ENCODE data around the gene S100A12.

The S100A12 gene

GRCh38 chr1:153380711-153381110 is 5.3 kb upstream of the S100A12 start:
- H3K27ac ChIP-seq (ENCODE audit: low read length): no peak overlapping the region
- H3K4me3 ChIP-seq (ENCODE audit: low read length): no peak overlapping the region
- H3K27me3 ChIP-seq (ENCODE audit: insufficient read depth, low read length): no peaks in the 10 kb centered on the region
- H3K36me3 ChIP-seq (ENCODE audit: insufficient read depth, low read depth, low read length): no peaks in the 10 kb centered on the region
- no peaks in the 10 kb centered on the region for H3K4me1 ChIP-seq (ENCODE audit: insufficient read depth, low read length)
- no peak overlapping the region for H3K9ac ChIP-seq (ENCODE audit: low read depth, low read length)
- H3K9me3 ChIP-seq (ENCODE audit: insufficient read depth, low read depth, low read length): no peaks in the 10 kb centered on the region

- Histone ChIP-seq H3K4me1 (ENCODE audit: insufficient read depth, low read length) (no peaks in the 10 kb centered on the region), H3K27ac (ENCODE audit: low read length) (no peak overlapping the region), H3K9me3 (ENCODE audit: insufficient read depth, low read depth, low read length) (no peaks in the 10 kb centered on the region), H3K27me3 (ENCODE audit: insufficient read depth, low read length) (no peaks in the 10 kb centered on the region), H3K9ac (ENCODE audit: low read depth, low read length) (no peak overlapping the region), H3K4me3 (ENCODE audit: low read length) (no peak overlapping the region), H3K36me3 (ENCODE audit: insufficient read depth, low read depth, low read length) (no peaks in the 10 kb centered on the region)
Observed at GRCh38 chr1:153379591-153379990, 4.2 kb upstream of the S100A12 start.

- H3K4me3 ChIP-seq (ENCODE audit: low read length): no peak overlapping the region
- no peaks in the 10 kb centered on the region for H3K9me3 ChIP-seq (ENCODE audit: insufficient read depth, low read depth, low read length)
- no peaks in the 10 kb centered on the region for H3K4me1 ChIP-seq (ENCODE audit: insufficient read depth, low read length)
- H3K27ac ChIP-seq (ENCODE audit: low read length): no peak overlapping the region
- H3K27me3 ChIP-seq (ENCODE audit: insufficient read depth, low read length): no peaks in the 10 kb centered on the region
- H3K9ac ChIP-seq (ENCODE audit: low read depth, low read length): no peak overlapping the region
- H3K36me3 ChIP-seq (ENCODE audit: insufficient read depth, low read depth, low read length): no peaks in the 10 kb centered on the region
Observed at GRCh38 chr1:153374071-153374470, 1.4 kb downstream of the S100A12 start.

DNA sequence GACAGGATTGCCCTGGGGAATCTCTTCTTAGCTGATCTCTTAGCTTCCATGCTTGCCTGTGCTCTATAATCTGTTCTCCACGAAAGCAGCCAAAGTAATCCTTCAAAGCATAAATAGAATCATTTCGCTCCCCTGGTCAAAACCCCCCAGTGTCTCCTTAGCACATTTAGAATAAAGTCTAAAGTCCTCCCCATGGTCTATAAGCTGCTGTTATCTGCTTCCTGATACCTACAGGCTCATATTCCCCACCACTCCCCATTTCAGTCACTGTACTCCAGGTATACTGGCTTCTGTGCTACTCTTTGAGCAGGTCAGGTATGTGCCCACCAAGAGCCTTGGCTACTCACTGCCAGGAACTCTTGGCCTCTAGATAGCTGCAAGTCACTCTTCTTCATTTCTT is 2.9 kb downstream of the S100A12 start:
- no peaks in the 10 kb centered on the region for H3K9me3 ChIP-seq (ENCODE audit: insufficient read depth, low read depth, low read length)
- H3K9ac ChIP-seq (ENCODE audit: low read depth, low read length): no peak overlapping the region

DNA sequence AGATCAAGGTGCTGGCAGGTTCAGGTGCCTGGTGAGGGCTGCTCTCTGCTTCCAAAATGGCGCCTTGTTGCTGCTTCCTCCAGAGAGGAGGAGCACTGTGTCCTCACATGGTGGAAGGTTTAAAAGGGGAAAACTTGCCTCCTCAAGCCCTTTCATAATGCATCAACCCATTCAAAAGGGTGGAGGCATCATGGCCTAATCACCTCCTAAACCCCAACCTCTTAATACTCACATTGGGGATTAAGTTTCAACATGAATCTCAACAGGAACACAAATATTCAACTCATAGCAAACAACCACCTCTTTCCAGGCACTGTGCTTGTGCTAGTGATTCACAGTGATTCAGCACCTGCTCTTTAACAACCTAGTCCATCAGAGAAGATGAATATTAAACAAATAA is 4.2 kb downstream of the S100A12 start:
- no peaks in the 10 kb centered on the region for H3K27me3 ChIP-seq (ENCODE audit: insufficient read depth, low read length)
- H3K36me3 ChIP-seq (ENCODE audit: insufficient read depth, low read depth, low read length): no peaks in the 10 kb centered on the region
- H3K4me3 ChIP-seq (ENCODE audit: low read length): no peak overlapping the region
- H3K4me1 ChIP-seq (ENCODE audit: insufficient read depth, low read length): no peaks in the 10 kb centered on the region
- no peak overlapping the region for H3K9ac ChIP-seq (ENCODE audit: low read depth, low read length)
- H3K9me3 ChIP-seq (ENCODE audit: insufficient read depth, low read depth, low read length): no peaks in the 10 kb centered on the region
- H3K27ac ChIP-seq (ENCODE audit: low read length): no peak overlapping the region

More for the DNA sequence above, 2.9 kb downstream of the S100A12 start:
- Histone ChIP-seq H3K36me3 (ENCODE audit: insufficient read depth, low read depth, low read length) (no peaks in the 10 kb centered on the region), H3K4me3 (ENCODE audit: low read length) (no peak overlapping the region), H3K27ac (ENCODE audit: low read length) (no peak overlapping the region), H3K27me3 (ENCODE audit: insufficient read depth, low read length) (no peaks in the 10 kb centered on the region), H3K4me1 (ENCODE audit: insufficient read depth, low read length) (no peaks in the 10 kb centered on the region)

GRCh38 chr1:153370146-153370545 is 5.3 kb downstream of the S100A12 start:
- no peaks in the 10 kb centered on the region for H3K27me3 ChIP-seq (ENCODE audit: insufficient read depth, low read length)
- no peak overlapping the region for H3K9ac ChIP-seq (ENCODE audit: low read depth, low read length)

DNA sequence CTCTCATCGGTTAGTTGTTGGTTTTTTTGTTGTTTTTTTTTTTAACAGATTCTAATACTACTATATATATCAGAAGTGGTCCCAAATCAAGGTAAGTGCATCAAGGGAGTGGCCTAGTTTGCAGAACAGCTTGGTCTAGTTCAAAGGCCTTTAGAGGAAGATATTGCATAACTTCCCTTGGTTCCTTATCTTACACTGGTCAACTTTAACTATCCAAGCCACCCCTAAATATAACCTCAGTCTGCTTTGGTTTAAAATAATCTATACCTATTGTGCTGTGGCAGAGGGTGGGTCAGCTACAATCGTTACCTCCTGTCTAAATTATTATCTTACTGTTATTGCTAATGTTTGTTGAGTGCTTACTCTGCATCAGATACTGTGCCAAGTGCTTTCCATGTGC is 6.9 kb downstream of the S100A12 start:
- Histone ChIP-seq H3K27me3 (ENCODE audit: insufficient read depth, low read length) (no peaks in the 10 kb centered on the region), H3K36me3 (ENCODE audit: insufficient read depth, low read depth, low read length) (no peaks in the 10 kb centered on the region), H3K4me3 (ENCODE audit: low read length) (no peak overlapping the region), H3K9me3 (ENCODE audit: insufficient read depth, low read depth, low read length) (no peaks in the 10 kb centered on the region), H3K9ac (ENCODE audit: low read depth, low read length) (no peak overlapping the region), H3K4me1 (ENCODE audit: insufficient read depth, low read length) (no peaks in the 10 kb centered on the region), H3K27ac (ENCODE audit: low read length) (no peak overlapping the region)

More at GRCh38 chr1:153370146-153370545, 5.3 kb downstream of the S100A12 start:
- Histone ChIP-seq H3K4me3 (ENCODE audit: low read length) (no peak overlapping the region), H3K9me3 (ENCODE audit: insufficient read depth, low read depth, low read length) (no peaks in the 10 kb centered on the region), H3K27ac (ENCODE audit: low read length) (no peak overlapping the region), H3K36me3 (ENCODE audit: insufficient read depth, low read depth, low read length) (no peaks in the 10 kb centered on the region), H3K4me1 (ENCODE audit: insufficient read depth, low read length) (no peaks in the 10 kb centered on the region)

- H3K4me3 ChIP-seq (ENCODE audit: low read length): no peak overlapping the region
- no peaks in the 10 kb centered on the region for H3K36me3 ChIP-seq (ENCODE audit: insufficient read depth, low read depth, low read length)
- H3K4me1 ChIP-seq (ENCODE audit: insufficient read depth, low read length): no peaks in the 10 kb centered on the region
- H3K27ac ChIP-seq (ENCODE audit: low read length): no peak overlapping the region
- H3K27me3 ChIP-seq (ENCODE audit: insufficient read depth, low read length): no peaks in the 10 kb centered on the region
- no peaks in the 10 kb centered on the region for H3K9me3 ChIP-seq (ENCODE audit: insufficient read depth, low read depth, low read length)
- no peak overlapping the region for H3K9ac ChIP-seq (ENCODE audit: low read depth, low read length)
Observed at GRCh38 chr1:153367090-153367489, 8.3 kb downstream of the S100A12 start.

GRCh38 chr1:153366261-153366660 is 9.2 kb downstream of the S100A12 start:
- Histone ChIP-seq H3K4me1 (ENCODE audit: insufficient read depth, low read length) (no peaks in the 10 kb centered on the region), H3K36me3 (ENCODE audit: insufficient read depth, low read depth, low read length) (no peaks in the 10 kb centered on the region), H3K4me3 (ENCODE audit: low read length) (no peak overlapping the region), H3K9me3 (ENCODE audit: insufficient read depth, low read depth, low read length) (no peaks in the 10 kb centered on the region), H3K27ac (ENCODE audit: low read length) (no peak overlapping the region), H3K27me3 (ENCODE audit: insufficient read depth, low read length) (no peaks in the 10 kb centered on the region), H3K9ac (ENCODE audit: low read depth, low read length) (no peak overlapping the region)

DNA sequence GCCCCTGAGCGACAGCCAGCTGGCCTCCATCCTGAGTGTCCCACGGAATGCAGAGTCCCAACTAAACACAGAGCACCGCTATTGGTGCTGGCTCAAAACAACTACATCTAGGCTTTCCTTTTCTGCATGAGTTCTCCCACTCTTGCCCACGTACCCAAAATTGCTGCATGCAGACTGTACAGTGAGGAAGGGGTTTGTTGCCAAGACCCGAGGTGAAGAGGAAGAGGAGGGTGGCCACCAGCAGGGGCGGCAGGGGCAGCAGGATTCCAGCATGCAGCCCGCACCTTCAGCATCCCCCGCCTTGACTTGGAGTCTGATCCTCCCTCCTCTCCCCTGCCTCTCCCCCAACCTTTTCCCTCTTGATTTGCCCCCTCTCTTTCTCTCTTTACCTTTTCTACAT is 9.7 kb downstream of the S100A12 start:
- no peak overlapping the region for H3K4me3 ChIP-seq (ENCODE audit: low read length)
- no peak overlapping the region for H3K9ac ChIP-seq (ENCODE audit: low read depth, low read length)
- H3K36me3 ChIP-seq (ENCODE audit: insufficient read depth, low read depth, low read length): no peaks in the 10 kb centered on the region
- H3K27me3 ChIP-seq (ENCODE audit: insufficient read depth, low read length): no peaks in the 10 kb centered on the region
- H3K9me3 ChIP-seq (ENCODE audit: insufficient read depth, low read depth, low read length): no peaks in the 10 kb centered on the region
- no peak overlapping the region for H3K27ac ChIP-seq (ENCODE audit: low read length)
- H3K4me1 ChIP-seq (ENCODE audit: insufficient read depth, low read length): no peaks in the 10 kb centered on the region

- H3K9me3 ChIP-seq (ENCODE audit: insufficient read depth, low read depth, low read length): no peaks in the 10 kb centered on the region
- H3K4me1 ChIP-seq (ENCODE audit: insufficient read depth, low read length): no peaks in the 10 kb centered on the region
- H3K27me3 ChIP-seq (ENCODE audit: insufficient read depth, low read length): no peaks in the 10 kb centered on the region
- H3K9ac ChIP-seq (ENCODE audit: low read depth, low read length): no peak overlapping the region
- H3K36me3 ChIP-seq (ENCODE audit: insufficient read depth, low read depth, low read length): no peaks in the 10 kb centered on the region
- no peak overlapping the region for H3K27ac ChIP-seq (ENCODE audit: low read length)
- no peak overlapping the region for H3K4me3 ChIP-seq (ENCODE audit: low read length)
Observed at GRCh38 chr1:153364766-153365666, 10.4 kb downstream of the S100A12 start.

GRCh38 chr1:153364156-153364555 is 11.3 kb downstream of the S100A12 start:
- H3K4me1 ChIP-seq (ENCODE audit: insufficient read depth, low read length): no peaks in the 10 kb centered on the region
- H3K27me3 ChIP-seq (ENCODE audit: insufficient read depth, low read length): no peaks in the 10 kb centered on the region
- H3K36me3 ChIP-seq (ENCODE audit: insufficient read depth, low read depth, low read length): no peaks in the 10 kb centered on the region
- H3K27ac ChIP-seq (ENCODE audit: low read length): no peak overlapping the region
- no peak overlapping the region for H3K9ac ChIP-seq (ENCODE audit: low read depth, low read length)
- H3K9me3 ChIP-seq (ENCODE audit: insufficient read depth, low read depth, low read length): no peaks in the 10 kb centered on the region
- no peak overlapping the region for H3K4me3 ChIP-seq (ENCODE audit: low read length)
